GM19328 (cell line): ENCODE data around the gene ECE1.
"Not testable (repeated sequence)": the region's sequence is repeated elsewhere in the genome, so short reads cannot be mapped to it uniquely, and the experiment has no call there.

ENCODE experiments used
- ATAC-seq: cut with Tn5 transposase; IDR thresholded peaks from one replicate; pipeline ENCODE4 v1.9.1; 2021; ENCODE audit warnings: mild to moderate bottlenecking, moderate library complexity; ENCODE audit not compliant: unreplicated experiment

The ECE1 gene

DNA sequence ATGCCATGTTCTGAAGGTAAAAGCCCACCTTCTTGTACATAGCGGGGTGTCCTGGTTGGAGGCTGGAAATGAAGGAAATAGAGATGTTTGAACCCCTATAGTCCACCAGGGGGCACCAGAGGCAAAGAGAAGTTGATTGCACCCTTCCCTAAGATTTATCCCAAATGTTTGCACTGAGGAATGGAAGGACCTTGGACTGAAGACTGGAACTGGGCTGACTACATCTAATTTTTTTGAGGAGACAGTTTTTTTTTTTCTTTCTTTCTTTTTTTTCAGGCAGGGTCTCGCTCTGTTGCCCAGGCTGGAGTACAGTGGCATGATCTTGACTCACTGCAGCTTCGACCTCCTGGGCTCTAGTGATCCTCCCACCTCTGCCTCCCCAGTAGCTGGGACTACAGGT, 58.2 kb downstream of the ECE1 start:
- no peak for ATAC-seq

- ATAC-seq: no peak
Measured at GRCh38 chr1:21229246-21230000, 60.8 kb downstream of the ECE1 start.

DNA sequence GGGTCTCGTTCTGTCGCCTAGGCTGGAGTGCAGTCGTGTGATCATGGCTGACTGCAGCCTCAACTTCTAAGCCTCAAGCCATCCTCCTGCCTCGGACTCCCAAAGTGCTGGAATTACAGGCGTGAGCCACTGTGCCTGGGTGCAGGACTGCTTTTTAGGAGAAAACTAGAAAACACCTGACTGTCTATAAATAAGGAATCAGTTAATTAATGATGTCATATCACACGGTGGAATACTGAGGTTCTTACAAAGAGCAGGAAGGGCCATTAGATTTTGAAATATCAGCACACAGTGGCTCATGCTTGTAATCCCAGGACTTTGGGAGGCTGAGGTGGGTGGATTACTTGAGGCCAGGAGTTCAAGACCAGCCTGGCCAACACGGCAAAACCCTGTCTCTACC, 62.0 kb downstream of the ECE1 start:
- ATAC-seq: not testable (repeated sequence)

GRCh38 chr1:21225065-21225464, 65.2 kb downstream of the ECE1 start:
- ATAC-seq: no peak

DNA sequence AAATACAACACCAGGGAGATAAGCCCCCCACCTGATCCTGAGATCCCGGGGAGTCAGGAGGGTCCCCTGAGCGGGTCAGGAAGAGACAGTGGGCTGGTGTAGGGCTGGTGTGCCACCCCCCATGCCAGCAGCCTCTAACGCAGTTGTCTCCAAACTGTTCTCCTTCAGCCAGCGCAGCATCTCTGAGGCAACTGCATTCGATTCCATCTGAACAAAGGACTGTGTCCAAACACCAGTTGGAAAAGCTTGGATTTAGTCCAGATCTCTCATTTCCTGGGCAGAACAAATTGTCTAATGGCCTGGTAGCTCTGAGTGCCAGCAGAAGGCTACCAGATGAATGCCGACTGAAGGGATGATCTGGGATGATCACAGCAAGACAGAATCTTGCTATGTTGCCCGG, 69.4 kb downstream of the ECE1 start:
- ATAC-seq: no peak

- ATAC-seq: no peak
Measured at GRCh38 chr1:21219674-21220073, 70.6 kb downstream of the ECE1 start.

DNA sequence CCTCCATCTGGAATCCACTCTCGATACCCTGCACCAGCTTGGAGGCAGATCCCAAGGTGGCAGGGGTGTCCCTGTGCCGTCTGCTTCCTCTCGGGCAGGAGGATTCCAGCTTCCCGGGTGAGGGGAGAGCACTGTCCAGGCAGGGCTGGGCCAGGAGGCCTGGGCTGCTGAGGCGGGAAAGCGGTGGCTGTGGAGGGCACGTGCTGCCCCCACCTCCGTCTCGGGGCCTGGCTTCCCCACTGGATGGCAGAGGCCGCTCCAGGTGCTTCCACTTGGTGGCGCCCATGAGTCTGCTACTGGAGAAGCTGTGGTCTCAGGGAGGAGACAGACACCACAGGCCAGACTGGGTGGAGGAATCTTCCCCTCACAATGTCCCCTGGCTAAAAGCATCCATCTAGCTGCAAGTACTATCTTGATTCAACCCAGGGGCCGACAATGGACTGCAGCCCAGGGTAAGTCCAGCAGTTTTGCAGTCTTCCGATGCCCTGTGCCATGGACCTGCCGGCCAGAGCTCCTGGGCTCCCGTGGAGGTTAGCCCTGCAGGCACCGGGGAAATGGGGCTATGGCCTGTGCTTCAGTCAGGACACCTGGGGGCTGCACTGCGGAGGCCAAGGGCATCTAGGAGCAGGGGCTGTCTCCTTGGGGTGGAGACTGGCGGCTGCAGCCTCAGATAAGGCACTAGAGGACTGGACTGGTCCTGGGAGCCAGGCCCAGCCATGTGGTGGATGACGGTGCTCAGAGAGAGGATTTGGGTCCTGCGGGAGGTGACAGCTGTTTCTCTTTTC, 72.3 kb downstream of the ECE1 start:
- no peak for ATAC-seq

- no peak for ATAC-seq
Measured at GRCh38 chr1:21216835-21217811, 73.1 kb downstream of the ECE1 start.

DNA sequence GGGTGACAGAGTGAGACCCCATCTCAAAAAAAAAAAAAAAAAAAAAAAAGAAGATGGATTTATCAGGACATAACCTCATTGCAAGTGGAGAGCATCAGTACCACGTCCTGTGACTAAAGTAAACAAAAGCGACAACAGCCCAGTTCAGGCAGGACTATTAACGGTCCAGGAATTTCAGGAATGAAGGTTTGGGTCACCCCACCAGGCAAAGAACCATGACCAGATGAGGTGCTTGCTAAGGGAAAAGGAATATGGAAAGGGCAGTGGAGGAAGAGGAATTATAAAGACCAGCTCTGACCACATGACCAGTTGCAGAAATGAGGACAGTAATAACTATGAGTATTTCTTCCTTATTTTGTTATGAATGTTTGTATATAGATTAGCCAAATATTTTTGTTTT, 78.1 kb downstream of the ECE1 start:
- ATAC-seq: no peak

- ATAC-seq: not testable (repeated sequence)
Measured at GRCh38 chr1:21208137-21208700, 82.0 kb downstream of the ECE1 start.

DNA sequence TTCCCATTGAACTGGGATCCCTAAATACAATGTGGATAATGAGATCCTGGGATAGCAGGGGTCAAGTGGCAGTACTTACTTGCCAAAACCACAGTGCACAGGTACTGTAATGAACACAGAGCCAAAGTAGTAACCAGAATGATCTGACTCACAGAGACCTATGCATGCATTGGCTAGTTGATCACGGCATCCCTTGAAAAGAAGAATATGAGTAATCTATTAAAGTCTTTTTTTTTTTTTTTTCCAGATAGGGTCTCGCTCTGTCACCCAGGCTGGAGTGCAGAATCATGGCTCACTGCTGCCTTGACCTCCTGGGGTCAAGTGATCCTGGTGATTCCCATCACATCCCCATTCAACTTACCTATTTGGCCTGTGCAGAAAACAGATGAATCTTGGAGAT, 84.1 kb downstream of the ECE1 start:
- ATAC-seq: no peak

DNA sequence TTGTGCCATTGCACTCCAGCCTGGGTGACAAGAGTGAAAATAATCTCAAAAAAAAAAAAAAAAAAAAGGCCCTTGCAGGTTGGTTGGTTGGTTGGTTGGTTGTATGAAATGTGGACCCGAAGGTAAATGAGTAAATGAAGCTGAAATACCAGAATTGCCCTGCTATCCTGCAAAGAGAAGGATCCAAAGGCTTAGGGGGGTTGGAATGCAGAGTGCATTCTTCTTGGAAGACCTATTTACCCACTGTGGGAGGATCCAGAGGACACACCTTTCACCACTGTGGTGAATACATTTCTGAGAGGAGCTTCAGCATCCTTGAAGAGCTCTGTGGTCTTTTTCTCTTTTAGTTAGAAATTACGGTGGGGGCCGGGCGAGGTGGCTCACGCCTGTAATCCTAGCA, 84.8 kb downstream of the ECE1 start:
- ATAC-seq: no peak

- ATAC-seq: no peak
Measured at GRCh38 chr1:21201650-21202049, 88.6 kb downstream of the ECE1 start.

- ATAC-seq: not testable (repeated sequence)
Measured at GRCh38 chr1:21201238-21201637, 89.0 kb downstream of the ECE1 start.

GRCh38 chr1:21200767-21201166, 89.5 kb downstream of the ECE1 start:
- no peak for ATAC-seq

GRCh38 chr1:21198929-21199328, 91.3 kb downstream of the ECE1 start:
- ATAC-seq: no peak

- ATAC-seq: no peak
Measured at GRCh38 chr1:21192871-21193270, 97.4 kb downstream of the ECE1 start.

- ATAC-seq: no peak
Measured at GRCh38 chr1:21192284-21192683, 98.0 kb downstream of the ECE1 start.

- ATAC-seq: not testable (repeated sequence)
Measured at GRCh38 chr1:21190771-21191170, 99.5 kb downstream of the ECE1 start.

GRCh38 chr1:21189906-21190500, 100.3 kb downstream of the ECE1 start:
- no peak for ATAC-seq
